B cell (primary cell): ENCODE data around the gene EFL1. TPM values are rescaled to one million over a fixed set of nuclear protein-coding genes. Genes with fewer than 3 reads are reported as not detected.

Experiments used
- ATAC-seq: fragments of 200-7000 bp; cut with Tn5 transposase; one replicate; pipeline ENCODE4 v1.10.0; 2021; ENCODE audit warnings: low read depth, mild to moderate bottlenecking, moderate number of reproducible peaks, moderate library complexity
- CTCF ChIA-PET: fragments of 350-600 bp; sonication (Branson Sonifier 250); formaldehyde crosslinking; loops from one replicate; lab custom pipeline; 2021; ENCODE audit warnings: antibody characterized with exemption, inconsistent platforms; lab: Charles Lee
- POLR2A ChIA-PET: fragments of 350-600 bp; sonication (Branson Sonifier 250); formaldehyde crosslinking; loops from one replicate; lab custom pipeline; 2021; ENCODE audit warnings: antibody characterized with exemption; lab: Charles Lee
- DNase-seq: peaks from one replicate; pipeline ENCODE4 v3.0.0; 2013
- H2AFZ ChIP-seq: 2 replicates; pipeline ENCODE4 v1.6.1; 2012; ENCODE audit warnings: mild to moderate bottlenecking, low read depth, low read length; ENCODE audit not compliant: insufficient read depth, poor library complexity, severe bottlenecking
- H3K27ac ChIP-seq, 2 donors: 1 replicate in 1 of 2; 2 replicates in 1 of 2; pipeline ENCODE4 v1.5.1; 2012 to 2013; ENCODE audit warnings: low read length in 2 of 2, mild to moderate bottlenecking in 2 of 2, moderate library complexity in 1 of 2
- H3K27me3 ChIP-seq, 4 experiments: fragments of 200-600 bp in 1 of 4; sonication (generic) in 1 of 4; replicated peaks in 1 of 4; 1 replicate in 2 of 4; 2 replicates in 2 of 4; pipeline versions ENCODE4 v1.6.1 to v1.7.0; 2013 to 2016; ENCODE audit warnings: low read length in 3 of 4, mild to moderate bottlenecking in 2 of 4, mixed read lengths in 1 of 4, moderate library complexity in 1 of 4; ENCODE audit not compliant: insufficient read depth in 4 of 4, control insufficient read depth in 3 of 4; ENCODE audit errors: control extremely low read depth in 1 of 4
- H3K36me3 ChIP-seq, 2 experiments: replicated peaks in 1 of 2; 1 replicate in 1 of 2; 2 replicates in 1 of 2; pipeline versions ENCODE4 v1.6.1 to v1.7.1; 2013; ENCODE audit warnings: low read length in 1 of 2; ENCODE audit not compliant: insufficient read depth in 2 of 2, control insufficient read depth in 1 of 2; ENCODE audit errors: control extremely low read depth in 1 of 2, extremely low read depth in 1 of 2
- H3K4me1 ChIP-seq, 2 donors: fragments of 200-600 bp in 1 of 2; sonication (generic) in 1 of 2; 1 replicate in 1 of 2; 2 replicates in 1 of 2; pipeline versions ENCODE4 v1.5.1 to v1.6.1; 2013 to 2017; ENCODE audit warnings: low read length in 2 of 2; ENCODE audit not compliant: control insufficient read depth in 2 of 2, insufficient read depth in 2 of 2
- H3K4me2 ChIP-seq: replicated peaks from 2 replicates; pipeline ENCODE3; 2012; ENCODE audit warnings: mild to moderate bottlenecking, low read depth, low read length; ENCODE audit not compliant: poor library complexity, severe bottlenecking
- H3K4me3 ChIP-seq, 5 experiments: fragments of 200-600 bp in 1 of 5; sonication (generic) in 1 of 5; 1 replicate in 3 of 5; 2 replicates in 2 of 5; pipeline versions ENCODE4 v1.5.1 to v1.7.0; 2011 to 2016; ENCODE audit warnings: low read length in 4 of 5, mild to moderate bottlenecking in 4 of 5, low read depth in 2 of 5, control low read depth in 1 of 5, moderate library complexity in 1 of 5; ENCODE audit not compliant: insufficient read depth in 1 of 5; ENCODE audit errors: control extremely low read depth in 1 of 5, extremely low read depth in 1 of 5
- H3K79me2 ChIP-seq: fragments of 200-600 bp; sonication (generic); one replicate; pipeline ENCODE4 v1.6.0; 2016; ENCODE audit warnings: low read length; ENCODE audit not compliant: control insufficient read depth, insufficient read depth
- H3K9ac ChIP-seq: fragments of 200-600 bp; sonication (generic); 2 replicates; pipeline ENCODE4 v1.6.1; 2017; ENCODE audit warnings: mild to moderate bottlenecking, low read length, moderate library complexity
- H3K9me3 ChIP-seq, 3 donors: one replicate each; pipeline versions ENCODE4 v1.6.1 to v1.7.1; 2013; ENCODE audit warnings: low read length in 2 of 3; ENCODE audit not compliant: control insufficient read depth in 2 of 3, insufficient read depth in 1 of 3; ENCODE audit errors: control extremely low read depth in 1 of 3
- H4K20me1 ChIP-seq: 2 replicates; pipeline ENCODE4 v1.6.0; 2012; ENCODE audit warnings: mild to moderate bottlenecking, low read length; ENCODE audit not compliant: insufficient read depth, control insufficient read depth, poor library complexity, severe bottlenecking
- H3K27ac Mint-ChIP-seq: one replicate; pipeline ENCODE4 v1.8.0; 2021; ENCODE audit warnings: mixed read lengths
- H3K27me3 Mint-ChIP-seq: one replicate; pipeline ENCODE4 v1.8.0; 2021; ENCODE audit warnings: mixed read lengths
- H3K4me1 Mint-ChIP-seq: one replicate; pipeline ENCODE4 v1.8.0; 2021; ENCODE audit warnings: mixed read lengths
- H3K4me3 Mint-ChIP-seq: one replicate; pipeline ENCODE4 v1.8.0; 2021; ENCODE audit warnings: mixed read lengths
- H3K9me3 Mint-ChIP-seq: one replicate; pipeline ENCODE4 v1.8.0; 2022; ENCODE audit warnings: mixed read lengths; ENCODE audit not compliant: insufficient read depth
- CTCF ChIP-seq: fragments of 200-600 bp; IDR thresholded peaks from one replicate; pipeline ENCODE4 v1.8.0; 2022; ENCODE audit warnings: antibody characterized with exemption, mild to moderate bottlenecking
- EZH2 ChIP-seq: IDR thresholded peaks from 2 replicates; pipeline ENCODE4 v1.6.1; 2012; ENCODE audit warnings: borderline replicate concordance, low read depth, mild to moderate bottlenecking, moderate library complexity, low read length; ENCODE audit not compliant: insufficient read depth, poor library complexity, severe bottlenecking
- whole genome bisulfite sequencing: methylation state at CpG from one replicate; pipeline ENCODE4 v1.1.5; 2013; ENCODE audit warnings: missing lambda C conversion rate; ENCODE audit not compliant: insufficient coverage; 5-methylcytosine and 5-hydroxymethylcytosine counted together
- intact Hi-C: fragments of 100-400 bp; cut with micrococcal nuclease; formaldehyde crosslinking; loops from one replicate; pipeline ENCODE4 v1.10.0; 2022
- polyA plus RNA-seq: library from polyadenylated mRNA; depleted of rRNA; stranded (reverse); fragments of >200 nt; gene quantifications from 2 replicates; pipeline ENCODE4 v1.2.3, GENCODE V29; 2012
- total RNA-seq, 2 donors: library from RNA; stranded (reverse); fragments of 120-200 nt in 1 of 2; gene quantifications; 1 replicate in 1 of 2; 2 replicates in 1 of 2; pipeline versions ENCODE4 v1.2.3 to v1.2.4, GENCODE V29; 2013 to 2022

The EFL1 gene
- total and polyA plus RNA-seq, 2 donors (not counting 1 experiment from before 2014, with no cell fraction given) = 8.2 to 25.8 TPM

GRCh38 chr15:82184776-82185175 lies 77.8 kb downstream of the EFL1 start:
- CTCF ChIA-PET = no interaction called here
- no peaks in the 10 kb centered on the region for H4K20me1 ChIP-seq
- no peak overlapping the region for H3K4me3 ChIP-seq
- no peaks in the 10 kb centered on the region for H3K27me3 ChIP-seq
- peaks cover 10% of the 10 kb centered on the region for H3K4me1 Mint-ChIP-seq
- no peak overlapping the region for H3K4me2 ChIP-seq
- H3K4me3 Mint-ChIP-seq = no peak overlapping the region
- H2AFZ ChIP-seq = no peak overlapping the region
- H3K9me3 Mint-ChIP-seq = no peaks in the 10 kb centered on the region
- TF ChIP-seq EZH2 = no peak
- no peak for TF ChIP-seq CTCF
- no peaks in the 10 kb centered on the region for H3K9me3 ChIP-seq
- no peak for ATAC-seq
- POLR2A ChIA-PET = no interaction called here
- no peaks in the 10 kb centered on the region for H3K79me2 ChIP-seq
- intact Hi-C loops = no loop called here
- no peaks in the 10 kb centered on the region for H3K36me3 ChIP-seq
- no peak overlapping the region for H3K27ac Mint-ChIP-seq
- H3K27ac ChIP-seq = no peak overlapping the region
- no peak for DNase-seq
- H3K27me3 Mint-ChIP-seq = no peaks in the 10 kb centered on the region
- H3K4me1 ChIP-seq = peaks cover 0 to 3% of the 10 kb centered on the region in 2 donors
- H3K9ac ChIP-seq = no peak overlapping the region

DNA sequence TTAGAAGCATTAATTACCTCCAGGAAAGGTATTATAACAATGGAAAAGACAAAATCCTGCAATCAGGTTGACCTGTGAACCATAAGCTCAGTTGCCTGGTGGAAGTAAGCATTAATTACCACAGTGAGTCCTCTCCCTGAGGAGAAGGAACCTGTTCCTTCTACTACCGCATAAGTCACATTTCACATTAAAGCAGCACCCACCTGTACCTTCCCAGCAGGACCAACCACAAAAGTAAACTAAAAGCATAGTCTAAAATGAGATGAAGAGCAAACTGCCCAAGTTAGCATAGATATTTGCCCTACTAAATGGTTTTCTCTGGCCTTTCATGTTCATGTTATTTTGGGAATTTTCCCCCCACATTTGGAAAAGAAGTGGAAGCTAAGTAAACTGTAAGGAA lies 78.2 kb downstream of the EFL1 start:
- Histone ChIP-seq H4K20me1 (no peaks in the 10 kb centered on the region), H3K4me2 (no peak overlapping the region), H3K9me3 (no peaks in the 10 kb centered on the region), H3K9ac (no peak overlapping the region), H3K4me1 (peaks cover 0 to 3% of the 10 kb centered on the region in 2 donors), H3K4me3 (no peak overlapping the region), H2AFZ (no peak overlapping the region), H3K27me3 (no peaks in the 10 kb centered on the region), H3K79me2 (no peaks in the 10 kb centered on the region), H3K27ac (no peak overlapping the region), H3K36me3 (no peaks in the 10 kb centered on the region)
- ATAC-seq (no peak), DNase-seq (no peak)
- Mint-ChIP-seq H3K9me3 (no peaks in the 10 kb centered on the region), H3K27me3 (no peaks in the 10 kb centered on the region), H3K27ac (no peak overlapping the region), H3K4me3 (no peak overlapping the region), H3K4me1 (peaks cover 10% of the 10 kb centered on the region)
- ChIA-PET POLR2A (no interaction called here), CTCF (no interaction called here)
- no CpG with 5 or more reads among the region's 1 CpG for WGBS
- intact Hi-C loops = no loop called here
- TF ChIP-seq CTCF = no peak
- no peak for TF ChIP-seq EZH2
